Esophagus squamous epithelium (tissue), 4 donors: Measurements from ENCODE around the gene RBMS3.

Source experiments
- CTCF ChIP-seq, 6 experiments: fragments of 450-650 bp in 4 of 6; fragments of 200-600 bp in 2 of 6; sonication (generic) in 2 of 6; IDR thresholded peaks; one replicate each; pipeline ENCODE4 v1.5.1; 2016 to 2019; ENCODE audit warnings: antibody characterized with exemption in 6 of 6, mild to moderate bottlenecking in 4 of 6, moderate library complexity in 4 of 6
- POLR2A ChIP-seq, 4 donors: fragments of 450-650 bp; IDR thresholded peaks; one replicate each; pipeline ENCODE4 v1.6.1; 2017; ENCODE audit warnings: antibody characterized with exemption in 4 of 4, mild to moderate bottlenecking in 4 of 4, moderate library complexity in 3 of 4

GRCh38 chr3:29332195-29332637 lies 51.3 kb downstream of the RBMS3 start:
- TF ChIP-seq CTCF (IDR thresholded peaks at IDR 0.05) (no peak), POLR2A (IDR thresholded peaks at IDR 0.05) (no peak)
